Mesenchymal stem cell (in vitro differentiated cells and primary cell): Measurements from ENCODE around the gene ZRANB1.

Experiments used
- DNase-seq: peaks from one replicate; pipeline ENCODE4 v3.0.0-alpha.2; 2013
- H2AFZ ChIP-seq: one replicate; pipeline ENCODE4 v1.6.1; 2013; ENCODE audit warnings: low read depth, mild to moderate bottlenecking, control low read depth, inconsistent platforms, low read length, moderate library complexity
- H2AK5ac ChIP-seq: 2 replicates; pipeline ENCODE4 v1.6.1; 2013; ENCODE audit warnings: low read length, moderate library complexity, mild to moderate bottlenecking, inconsistent platforms; ENCODE audit not compliant: severe bottlenecking
- H2BK120ac ChIP-seq: one replicate; pipeline ENCODE4 v1.6.1; 2013; ENCODE audit warnings: low read depth, mild to moderate bottlenecking, inconsistent platforms, low read length, moderate library complexity
- H2BK12ac ChIP-seq, 2 experiments: one replicate each; pipeline ENCODE4 v1.6.1; 2013; ENCODE audit warnings: inconsistent platforms in 2 of 2, low read length in 2 of 2, mild to moderate bottlenecking in 2 of 2, moderate library complexity in 2 of 2, control low read depth in 1 of 2
- H2BK15ac ChIP-seq: one replicate; pipeline ENCODE4 v1.6.1; 2013; ENCODE audit warnings: mild to moderate bottlenecking, low read depth, inconsistent platforms; ENCODE audit not compliant: poor library complexity, severe bottlenecking
- H2BK5ac ChIP-seq: 2 replicates; pipeline ENCODE4 v1.6.1; 2013; ENCODE audit warnings: low read depth, mild to moderate bottlenecking, low read length, control low read depth, inconsistent platforms; ENCODE audit not compliant: poor library complexity, severe bottlenecking
- H3K14ac ChIP-seq, 2 experiments: one replicate each; pipeline ENCODE4 v1.6.1; 2013; ENCODE audit warnings: inconsistent platforms in 2 of 2, low read length in 2 of 2, control low read depth in 1 of 2, mild to moderate bottlenecking in 1 of 2, moderate library complexity in 1 of 2
- H3K18ac ChIP-seq, 2 experiments: one replicate each; pipeline ENCODE4 v1.6.1; 2013; ENCODE audit warnings: inconsistent platforms in 2 of 2, low read length in 2 of 2, control low read depth in 1 of 2, low read depth in 1 of 2, mild to moderate bottlenecking in 1 of 2
- H3K23ac ChIP-seq, 2 experiments: one replicate each; pipeline ENCODE4 v1.6.1; 2013; ENCODE audit warnings: inconsistent platforms in 2 of 2, low read length in 2 of 2, mild to moderate bottlenecking in 2 of 2, moderate library complexity in 2 of 2, control low read depth in 1 of 2
- H3K27ac ChIP-seq: 2 replicates; pipeline ENCODE4 v1.5.1; 2013; ENCODE audit warnings: mild to moderate bottlenecking, moderate library complexity, low read length, control low read depth, inconsistent platforms; ENCODE audit not compliant: poor library complexity, severe bottlenecking
- H3K27me3 ChIP-seq, 2 experiments: 2 replicates each; pipeline versions ENCODE4 v1.6.1 to v1.7.0; 2013; ENCODE audit warnings: low read length in 2 of 2, mild to moderate bottlenecking in 2 of 2, moderate library complexity in 2 of 2, control low read depth in 1 of 2, inconsistent platforms in 1 of 2; ENCODE audit not compliant: control insufficient read depth in 1 of 2, insufficient read depth in 1 of 2
- H3K36me3 ChIP-seq, 2 experiments: 2 replicates each; pipeline versions ENCODE4 v1.6.1 to v1.7.0; 2013; ENCODE audit warnings: low read length in 2 of 2, control low read depth in 1 of 2, inconsistent platforms in 1 of 2, low read depth in 1 of 2, mild to moderate bottlenecking in 1 of 2; ENCODE audit not compliant: insufficient read depth in 2 of 2, control insufficient read depth in 1 of 2
- H3K4ac ChIP-seq, 2 experiments: one replicate each; pipeline ENCODE4 v1.6.1; 2013; ENCODE audit warnings: inconsistent platforms in 2 of 2, low read length in 2 of 2, mild to moderate bottlenecking in 2 of 2, moderate library complexity in 2 of 2, control low read depth in 1 of 2, low read depth in 1 of 2
- H3K4me1 ChIP-seq: 2 replicates; pipeline ENCODE4 v1.6.1; 2013; ENCODE audit warnings: low read depth, low read length, control low read depth; ENCODE audit not compliant: control insufficient read depth, insufficient read depth
- H3K4me2 ChIP-seq: 2 replicates; pipeline ENCODE4 v1.6.1; 2013; ENCODE audit warnings: low read length, mild to moderate bottlenecking, inconsistent platforms; ENCODE audit not compliant: poor library complexity, severe bottlenecking
- H3K4me3 ChIP-seq, 2 experiments: 2 replicates each; pipeline versions ENCODE4 v1.5.1 to v1.7.0; 2013; ENCODE audit warnings: low read length in 2 of 2, mild to moderate bottlenecking in 2 of 2, control low read depth in 1 of 2, low read depth in 1 of 2; ENCODE audit not compliant: insufficient read depth in 1 of 2
- H3K79me1 ChIP-seq: replicated peaks from 2 replicates; pipeline ENCODE4 v1.6.1; 2013; ENCODE audit warnings: mild to moderate bottlenecking, control low read depth, low read length, inconsistent platforms; ENCODE audit not compliant: poor library complexity, severe bottlenecking
- H3K9ac ChIP-seq: 2 replicates; pipeline ENCODE4 v1.7.0; 2013; ENCODE audit warnings: mild to moderate bottlenecking, low read length, moderate library complexity
- H3K9me3 ChIP-seq: 2 replicates; pipeline ENCODE4 v1.7.0; 2013; ENCODE audit warnings: mild to moderate bottlenecking, low read length; ENCODE audit not compliant: control insufficient read depth
- H4K8ac ChIP-seq: one replicate; pipeline ENCODE4 v1.6.1; 2013; ENCODE audit warnings: inconsistent platforms, mild to moderate bottlenecking, low read length, moderate library complexity
- H4K91ac ChIP-seq: one replicate; pipeline ENCODE4 v1.6.1; 2013; ENCODE audit warnings: mild to moderate bottlenecking, low read length, inconsistent platforms
- WGBS: methylation state at CpG from one replicate; pipeline ENCODE4 v1.1.7; 2013; ENCODE audit warnings: mixed read lengths; 5-methylcytosine and 5-hydroxymethylcytosine counted together

The ZRANB1 gene

GRCh38 chr10:124978376-124978725, 36.4 kb downstream of the ZRANB1 start:
- Histone ChIP-seq H3K4me1 (peaks cover 9% of the 10 kb centered on the region), H2BK12ac (no peak overlapping the region), H3K27ac (no peak overlapping the region), H3K27me3 (no peaks in the 10 kb centered on the region), H3K14ac (no peak overlapping the region), H3K18ac (no peak overlapping the region), H2BK5ac (no peak overlapping the region), H4K91ac (no peak overlapping the region), H3K79me1 (peaks cover 22% of the 10 kb centered on the region), H2BK120ac (no peak overlapping the region), H3K4ac (no peak overlapping the region), H3K23ac (no peak overlapping the region), H2AK5ac (no peak overlapping the region), H3K9ac (no peak overlapping the region), H3K4me3 (no peak overlapping the region), H2BK15ac (no peak overlapping the region), H2AFZ (no peak overlapping the region), H3K36me3 (peaks cover 6 to 51% of the 10 kb centered on the region in 2 experiments), H3K4me2 (no peak overlapping the region), H4K8ac (no peak overlapping the region), H3K9me3 (no peaks in the 10 kb centered on the region)
- WGBS, result 96% methylated on average over 3 of the region's 5 CpGs
- no peak for DNase-seq

DNA sequence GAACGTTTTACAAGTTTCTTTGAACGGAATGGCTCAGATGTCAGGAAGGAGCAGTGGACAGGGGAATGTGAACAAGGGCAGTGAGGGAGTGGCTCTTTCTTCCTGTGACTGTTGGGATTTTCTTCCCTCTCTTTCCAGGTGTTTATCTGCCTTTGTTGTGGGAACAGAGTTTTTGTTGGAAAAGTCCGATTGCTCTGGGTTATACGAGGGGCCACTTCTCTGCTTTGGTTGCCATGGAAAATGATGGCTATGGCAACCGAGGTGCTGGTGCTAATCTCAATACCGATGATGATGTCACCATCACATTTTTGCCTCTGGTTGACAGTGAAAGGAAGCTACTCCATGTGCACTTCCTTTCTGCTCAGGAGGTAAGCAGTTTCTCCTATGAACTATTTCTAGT, 41.4 kb downstream of the ZRANB1 start:
- H4K8ac ChIP-seq, result peak overlapping the region; percentile 15
- no peak overlapping the region for H2BK5ac ChIP-seq
- no peak overlapping the region for H3K18ac ChIP-seq
- no peaks in the 10 kb centered on the region for H3K9me3 ChIP-seq
- no peak overlapping the region for H4K91ac ChIP-seq
- H3K4me1 ChIP-seq, result no peaks in the 10 kb centered on the region
- H3K14ac ChIP-seq, result no peak overlapping the region
- no peak overlapping the region for H2AFZ ChIP-seq
- H3K23ac ChIP-seq, result no peak overlapping the region
- H3K4ac ChIP-seq, result no peak overlapping the region
- no peak overlapping the region for H3K9ac ChIP-seq
- no peaks in the 10 kb centered on the region for H3K27me3 ChIP-seq
- H2BK15ac ChIP-seq, result no peak overlapping the region
- H2BK120ac ChIP-seq, result peak overlapping the region; percentile 5
- no peak for DNase-seq
- no peak overlapping the region for H2BK12ac ChIP-seq
- no peak overlapping the region for H3K4me2 ChIP-seq
- peaks cover 18 to 70% of the 10 kb centered on the region in 2 experiments for H3K36me3 ChIP-seq
- no peak overlapping the region for H3K4me3 ChIP-seq
- H3K79me1 ChIP-seq, result peaks cover 17% of the 10 kb centered on the region
- H3K27ac ChIP-seq, result no peak overlapping the region
- WGBS, result 78% methylated on average over 6 of the region's 6 CpGs
- no peak overlapping the region for H2AK5ac ChIP-seq

- Histone ChIP-seq H3K9ac (no peak overlapping the region), H3K4me1 (no peaks in the 10 kb centered on the region), H3K27ac (no peak overlapping the region), H3K14ac (no peak overlapping the region), H3K4ac (no peak overlapping the region), H2AK5ac (no peak overlapping the region), H2BK5ac (no peak overlapping the region), H3K4me2 (no peak overlapping the region), H3K36me3 (peaks cover 18 to 67% of the 10 kb centered on the region in 2 experiments), H2BK15ac (no peak overlapping the region), H3K18ac (no peak overlapping the region), H4K8ac (no peak overlapping the region), H2BK12ac (no peak overlapping the region), H3K23ac (no peak overlapping the region), H3K27me3 (no peaks in the 10 kb centered on the region), H3K9me3 (no peaks in the 10 kb centered on the region), H2BK120ac (no peak overlapping the region), H3K79me1 (peaks cover 14% of the 10 kb centered on the region), H2AFZ (no peak overlapping the region), H4K91ac (no peak overlapping the region), H3K4me3 (no peak overlapping the region)
- DNase-seq, result no peak
- no CpG with 5 or more reads among the region's 1 CpG for WGBS
These were observed 42.5 kb downstream of the ZRANB1 start for GRCh38 chr10:124984376-124984775.

- Histone ChIP-seq H4K91ac (no peak overlapping the region), H3K4ac (no peak overlapping the region), H4K8ac (no peak overlapping the region), H2BK120ac (no peak overlapping the region), H3K4me3 (no peak overlapping the region), H3K27me3 (no peaks in the 10 kb centered on the region), H3K79me1 (peaks cover 14% of the 10 kb centered on the region), H3K14ac (no peak overlapping the region), H2AFZ (no peak overlapping the region), H3K9ac (no peak overlapping the region), H2BK12ac (no peak overlapping the region), H2AK5ac (no peak overlapping the region), H3K4me1 (peaks cover 2% of the 10 kb centered on the region), H3K18ac (no peak overlapping the region), H3K23ac (no peak overlapping the region), H2BK5ac (no peak overlapping the region), H3K27ac (no peak overlapping the region), H3K4me2 (no peak overlapping the region), H3K36me3 (peaks cover 23 to 72% of the 10 kb centered on the region in 2 experiments), H2BK15ac (no peak overlapping the region), H3K9me3 (no peaks in the 10 kb centered on the region)
- DNase-seq, result no peak
- WGBS, result 92% methylated on average over 3 of the region's 5 CpGs
These were observed 43.2 kb downstream of the ZRANB1 start for GRCh38 chr10:124985162-124985561.
